Natural killer cell (primary cell): ENCODE measurements around the gene NLE1. TPM values are rescaled to one million over a fixed set of nuclear protein-coding genes. Genes with fewer than 3 reads are reported as not detected.

Experiments used
- ATAC-seq, 3 donors: fragments of 150-1000 bp in 2 of 3; fragments of 200-7000 bp in 1 of 3; cut with Tn5 transposase; 1 replicate in 1 of 3; 2 replicates in 2 of 3; pipeline ENCODE4 v1.10.0; 2021; ENCODE audit warnings: mild to moderate bottlenecking in 2 of 3, moderate library complexity in 2 of 3
- DNase-seq, 2 donors: peaks; one replicate each; pipeline versions ENCODE4 v3.0.0 to v3.0.0-alpha.2; 2013 to 2021; ENCODE audit warnings: mixed read lengths in 1 of 2
- H3K27ac ChIP-seq: one replicate; pipeline ENCODE4 v1.5.1; 2013; ENCODE audit warnings: mild to moderate bottlenecking, low read length
- H3K27me3 ChIP-seq: one replicate; pipeline ENCODE4 v1.6.1; 2013; ENCODE audit warnings: low read length; ENCODE audit not compliant: control insufficient read depth, insufficient read depth
- H3K36me3 ChIP-seq: one replicate; pipeline ENCODE4 v1.6.1; 2013; ENCODE audit warnings: low read length; ENCODE audit not compliant: control insufficient read depth, insufficient read depth
- H3K4me1 ChIP-seq: one replicate; pipeline ENCODE4 v1.6.1; 2013; ENCODE audit warnings: low read length; ENCODE audit not compliant: control insufficient read depth, insufficient read depth
- H3K4me3 ChIP-seq: one replicate; pipeline ENCODE4 v1.5.1; 2013; ENCODE audit warnings: low read length
- H3K9me3 ChIP-seq: one replicate; pipeline ENCODE4 v1.6.1; 2013; ENCODE audit warnings: low read length; ENCODE audit not compliant: control insufficient read depth, insufficient read depth
- H3K27ac Mint-ChIP-seq, 2 donors: one replicate each; pipeline ENCODE4 v1.8.0; 2022; ENCODE audit warnings: mild to moderate bottlenecking in 2 of 2, mixed read lengths in 2 of 2, moderate library complexity in 1 of 2
- H3K27me3 Mint-ChIP-seq, 2 donors: one replicate each; pipeline ENCODE4 v1.8.0; 2022; ENCODE audit warnings: low read depth in 2 of 2, mixed read lengths in 2 of 2
- H3K36me3 Mint-ChIP-seq: one replicate; pipeline ENCODE4 v1.8.0; 2022; ENCODE audit warnings: mixed read lengths
- H3K4me1 Mint-ChIP-seq, 2 donors: one replicate each; pipeline ENCODE4 v1.8.0; 2022; ENCODE audit warnings: mixed read lengths in 2 of 2
- H3K4me3 Mint-ChIP-seq: one replicate; pipeline ENCODE4 v1.8.0; 2022; ENCODE audit warnings: mild to moderate bottlenecking, moderate library complexity, mixed read lengths
- H3K9me3 Mint-ChIP-seq, 2 donors: one replicate each; pipeline ENCODE4 v1.8.0; 2022; ENCODE audit warnings: mixed read lengths in 2 of 2
- CTCF ChIP-seq: fragments of 200-600 bp; IDR thresholded peaks from one replicate; pipeline ENCODE4 v1.8.0; 2022; ENCODE audit warnings: antibody characterized with exemption
- WGBS: methylation state at CpG from one replicate; pipeline ENCODE4 v1.1.7; 2013; ENCODE audit warnings: missing lambda C conversion rate; ENCODE audit not compliant: insufficient coverage; 5-methylcytosine and 5-hydroxymethylcytosine counted together
- intact Hi-C: fragments of 100-400 bp; cut with micrococcal nuclease; formaldehyde crosslinking; loops from one replicate; pipeline ENCODE4 v1.14.2; 2022
- total RNA-seq, 4 donors: library from RNA; stranded (reverse); fragments of 120-200 nt in 1 of 4; gene quantifications; one replicate each; pipeline versions ENCODE4 v1.2.3 to v1.2.4, GENCODE V29; 2013 to 2022

The NLE1 gene
- total RNA-seq, 3 donors from 2014 or later (not counting 1 experiment from before 2014, with no cell fraction given): 4.0 to 7.9 (median 6.1) TPM

- DNase-seq (no peak), ATAC-seq (no peak)
- no peaks in the 10 kb centered on the region for H3K36me3 ChIP-seq
- TF ChIP-seq CTCF: no peak
- Mint-ChIP-seq H3K4me1 (peaks cover 31 to 37% of the 10 kb centered on the region in 2 donors), H3K4me3 (no peak overlapping the region), H3K36me3 (no peaks in the 10 kb centered on the region), H3K27me3 (no peaks in the 10 kb centered on the region), H3K27ac (peak overlapping the region in 1 of 2 donors; percentile 40), H3K9me3 (no peaks in the 10 kb centered on the region)
- H3K27ac ChIP-seq: no peak overlapping the region
- no peaks in the 10 kb centered on the region for H3K9me3 ChIP-seq
- no peaks in the 10 kb centered on the region for H3K27me3 ChIP-seq
- H3K4me1 ChIP-seq: peaks cover 33% of the 10 kb centered on the region
- WGBS: 85% methylated on average over 5 of the region's 5 CpGs
- intact Hi-C loops: loop anchor here (5.0 kb wide), 2 partner anchors 268 to 283 kb away; partner anchors contain the start of genes SLFN12 and SLFN13
- no peak overlapping the region for H3K4me3 ChIP-seq
These were observed 22.6 kb upstream of the NLE1 start for GRCh38 chr17:35164716-35165115.

GRCh38 chr17:35163886-35164285 lies 21.8 kb upstream of the NLE1 start:
- H3K36me3 Mint-ChIP-seq: no peaks in the 10 kb centered on the region
- H3K4me3 Mint-ChIP-seq: no peak overlapping the region
- H3K36me3 ChIP-seq: no peaks in the 10 kb centered on the region
- no peak overlapping the region for H3K27ac ChIP-seq
- no peaks in the 10 kb centered on the region for H3K27me3 ChIP-seq
- H3K27ac Mint-ChIP-seq: peak overlapping the region in 1 of 2 donors; percentile 87
- H3K9me3 ChIP-seq: no peaks in the 10 kb centered on the region
- peaks cover 37 to 43% of the 10 kb centered on the region in 2 donors for H3K4me1 Mint-ChIP-seq
- H3K4me3 ChIP-seq: no peak overlapping the region
- H3K27me3 Mint-ChIP-seq: no peaks in the 10 kb centered on the region
- DNase-seq: no peak
- no peaks in the 10 kb centered on the region for H3K9me3 Mint-ChIP-seq
- WGBS: 97% methylated on average over 7 of the region's 7 CpGs
- no peak for ATAC-seq
- peaks cover 40% of the 10 kb centered on the region for H3K4me1 ChIP-seq
- no peak for TF ChIP-seq CTCF
- intact Hi-C loops: loop anchor here (5.0 kb wide), 2 partner anchors 268 to 283 kb away; partner anchors contain the start of genes SLFN12 and SLFN13

GRCh38 chr17:35162755-35163154 lies 20.7 kb upstream of the NLE1 start:
- H3K27me3 Mint-ChIP-seq: no peaks in the 10 kb centered on the region
- no peak for DNase-seq
- intact Hi-C loops: loop anchor here (5.0 kb wide), 2 partner anchors 270 to 285 kb away; partner anchors contain the start of genes SLFN12 and SLFN13
- peak overlapping the region; percentile 84 to 87 for H3K27ac Mint-ChIP-seq
- H3K4me1 Mint-ChIP-seq: peaks cover 37 to 43% of the 10 kb centered on the region in 2 donors
- no peak for ATAC-seq
- no peaks in the 10 kb centered on the region for H3K27me3 ChIP-seq
- H3K9me3 ChIP-seq: no peaks in the 10 kb centered on the region
- peak overlapping the region; percentile 85 for H3K27ac ChIP-seq
- H3K4me3 ChIP-seq: no peak overlapping the region
- no peaks in the 10 kb centered on the region for H3K36me3 Mint-ChIP-seq
- peaks cover 40% of the 10 kb centered on the region for H3K4me1 ChIP-seq
- no peaks in the 10 kb centered on the region for H3K9me3 Mint-ChIP-seq
- peak overlapping the region; percentile 10 for H3K4me3 Mint-ChIP-seq
- WGBS: 95% methylated on average over 4 of the region's 4 CpGs
- TF ChIP-seq CTCF: no peak
- H3K36me3 ChIP-seq: no peaks in the 10 kb centered on the region
